GM19452 (cell line): ENCODE results near the gene USP9Y.

Experiments used
- ATAC-seq: cut with Tn5 transposase; IDR thresholded peaks from one replicate; pipeline ENCODE4 v1.9.1; 2021; ENCODE audit not compliant: unreplicated experiment

USP9Y gene

DNA sequence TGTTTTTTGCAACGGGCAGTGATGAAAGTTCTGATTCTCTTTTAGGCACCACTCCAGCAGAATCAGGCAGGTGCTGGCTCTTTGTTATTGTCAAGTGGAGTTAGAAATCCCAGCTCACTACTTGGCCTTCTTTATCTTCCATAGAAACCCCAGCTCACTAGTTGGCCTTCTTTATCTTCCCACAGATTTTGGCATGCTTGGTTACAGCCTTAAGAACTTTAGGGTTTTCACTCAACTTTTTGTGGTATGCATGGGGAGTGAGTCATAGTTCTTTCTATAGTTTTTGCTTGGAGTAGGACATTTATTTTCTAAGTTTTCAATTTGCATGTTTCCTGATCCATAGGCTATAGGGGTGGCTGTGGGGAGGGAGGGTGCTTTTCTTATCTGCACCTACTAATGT, 55.0 kb downstream of the USP9Y start:
- ATAC-seq = no peak

- ATAC-seq = no peak
These were observed 64.9 kb downstream of the USP9Y start for GRCh38 chrY:12765976-12766375.

DNA sequence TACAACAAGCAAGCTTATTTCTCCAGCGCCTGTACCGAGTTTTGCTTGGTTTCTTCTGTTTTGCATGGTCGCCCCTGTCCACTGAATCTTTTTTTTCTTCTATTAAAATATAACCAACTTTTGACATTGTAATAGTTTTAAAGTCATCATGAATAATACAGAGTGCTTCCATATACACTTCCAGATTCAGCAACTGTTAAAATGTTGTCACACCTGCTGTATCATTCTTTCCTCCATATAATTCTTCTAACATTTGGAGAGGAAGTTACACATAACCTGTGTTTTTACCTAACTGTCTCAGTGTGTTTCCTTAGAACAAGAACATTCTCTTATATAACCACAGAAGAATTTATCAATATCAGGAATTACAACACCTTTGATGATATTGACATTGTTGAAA, 83.5 kb downstream of the USP9Y start:
- no peak for ATAC-seq

DNA sequence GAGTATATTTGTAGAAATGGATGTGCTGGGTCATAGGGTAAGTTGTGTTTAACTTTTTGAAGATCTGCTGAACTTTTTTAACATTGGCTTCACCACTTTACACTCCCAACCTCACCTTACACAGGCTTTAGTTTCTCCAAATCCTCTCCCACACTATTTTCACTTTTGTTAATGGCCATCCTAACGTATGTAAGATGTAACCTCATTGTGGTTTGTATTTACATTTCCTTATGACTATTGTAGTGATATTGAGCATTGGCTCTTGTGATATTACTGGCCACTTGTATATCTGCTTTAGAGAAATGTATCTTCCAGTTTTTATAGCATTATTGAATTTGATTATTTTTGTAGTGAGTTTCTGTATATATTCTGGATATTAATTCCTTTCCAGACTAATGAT, 93.0 kb downstream of the USP9Y start:
- no peak for ATAC-seq

GRCh38 chrY:12808046-12808445, 107.0 kb downstream of the USP9Y start:
- no peak for ATAC-seq

- no peak for ATAC-seq
These were observed 108.0 kb downstream of the USP9Y start for GRCh38 chrY:12809034-12809433.

- ATAC-seq = no peak
These were observed 122.4 kb downstream of the USP9Y start for GRCh38 chrY:12823408-12823807.

- no peak for ATAC-seq
These were observed 125.8 kb downstream of the USP9Y start for GRCh38 chrY:12826791-12827190.

DNA sequence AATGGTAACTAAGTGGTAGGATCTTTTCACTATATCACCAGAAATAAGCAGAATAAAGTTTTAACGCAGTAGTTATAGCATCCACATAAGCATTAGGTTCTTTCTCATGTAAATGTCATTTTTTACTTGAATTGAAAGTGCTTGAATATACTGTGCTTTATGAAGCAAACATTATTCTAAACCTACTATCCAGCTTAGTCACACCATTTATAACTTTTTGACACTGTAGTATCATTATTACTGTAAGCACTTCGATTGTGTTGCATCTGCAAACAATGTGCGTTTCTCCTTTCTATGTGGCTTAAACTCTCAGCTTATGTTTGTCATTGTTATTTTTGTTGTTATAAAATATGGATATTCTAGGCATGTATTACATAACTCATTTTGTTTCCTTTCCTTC, 132.3 kb downstream of the USP9Y start:
- no peak for ATAC-seq

GRCh38 chrY:12837550-12837949, 136.5 kb downstream of the USP9Y start:
- ATAC-seq = no peak

GRCh38 chrY:12841368-12841767, 140.3 kb downstream of the USP9Y start:
- ATAC-seq = no peak

GRCh38 chrY:12846793-12847192, 145.8 kb downstream of the USP9Y start:
- no peak for ATAC-seq

DNA sequence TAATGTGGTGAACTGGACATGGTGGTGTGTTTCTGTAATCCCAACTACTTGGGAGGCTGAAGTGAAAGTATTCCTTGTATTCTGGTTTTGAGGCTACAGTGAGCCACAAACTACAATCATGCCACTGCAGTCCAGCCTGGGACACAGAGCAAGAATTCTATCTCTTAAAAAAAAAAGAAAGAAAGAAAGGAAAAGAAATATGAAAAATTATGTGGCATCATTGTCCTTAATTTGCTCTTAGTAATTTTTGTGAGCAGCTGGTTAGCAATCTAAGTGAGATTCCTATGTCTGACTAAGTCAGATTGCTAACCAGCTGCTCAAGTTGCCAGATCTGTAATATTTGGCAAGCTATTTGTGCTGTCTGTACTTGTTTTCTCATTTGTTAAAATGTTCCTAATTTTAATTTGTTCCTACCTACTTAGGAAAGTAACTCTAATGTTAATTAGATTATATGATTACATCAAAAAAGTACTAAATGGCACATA, 154.8 kb downstream of the USP9Y start:
- ATAC-seq = no peak

DNA sequence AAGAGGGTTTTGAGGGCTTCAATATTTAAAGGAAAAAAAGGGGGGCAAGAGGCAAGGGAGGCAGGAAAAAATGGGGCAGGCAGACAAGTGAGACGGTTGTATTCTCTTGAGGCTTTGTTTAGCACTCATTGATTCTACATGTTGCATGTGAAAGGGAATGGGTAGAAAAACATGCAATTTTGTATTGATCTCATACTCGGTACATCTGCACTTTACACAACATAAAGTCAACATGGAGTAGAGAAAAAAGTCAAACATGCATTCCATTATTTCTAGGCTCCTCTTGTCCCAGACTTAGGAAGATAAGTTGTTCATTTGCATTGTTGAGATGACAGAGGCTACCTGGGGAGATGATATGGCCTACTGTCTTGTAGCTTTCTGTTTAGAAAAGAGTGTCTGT, 166.9 kb downstream of the USP9Y start:
- ATAC-seq = no peak

GRCh38 chrY:12896973-12897372, 195.9 kb downstream of the USP9Y start:
- no peak for ATAC-seq

- ATAC-seq = no peak
These were observed 197.6 kb downstream of the USP9Y start for GRCh38 chrY:12898604-12899003.

DNA sequence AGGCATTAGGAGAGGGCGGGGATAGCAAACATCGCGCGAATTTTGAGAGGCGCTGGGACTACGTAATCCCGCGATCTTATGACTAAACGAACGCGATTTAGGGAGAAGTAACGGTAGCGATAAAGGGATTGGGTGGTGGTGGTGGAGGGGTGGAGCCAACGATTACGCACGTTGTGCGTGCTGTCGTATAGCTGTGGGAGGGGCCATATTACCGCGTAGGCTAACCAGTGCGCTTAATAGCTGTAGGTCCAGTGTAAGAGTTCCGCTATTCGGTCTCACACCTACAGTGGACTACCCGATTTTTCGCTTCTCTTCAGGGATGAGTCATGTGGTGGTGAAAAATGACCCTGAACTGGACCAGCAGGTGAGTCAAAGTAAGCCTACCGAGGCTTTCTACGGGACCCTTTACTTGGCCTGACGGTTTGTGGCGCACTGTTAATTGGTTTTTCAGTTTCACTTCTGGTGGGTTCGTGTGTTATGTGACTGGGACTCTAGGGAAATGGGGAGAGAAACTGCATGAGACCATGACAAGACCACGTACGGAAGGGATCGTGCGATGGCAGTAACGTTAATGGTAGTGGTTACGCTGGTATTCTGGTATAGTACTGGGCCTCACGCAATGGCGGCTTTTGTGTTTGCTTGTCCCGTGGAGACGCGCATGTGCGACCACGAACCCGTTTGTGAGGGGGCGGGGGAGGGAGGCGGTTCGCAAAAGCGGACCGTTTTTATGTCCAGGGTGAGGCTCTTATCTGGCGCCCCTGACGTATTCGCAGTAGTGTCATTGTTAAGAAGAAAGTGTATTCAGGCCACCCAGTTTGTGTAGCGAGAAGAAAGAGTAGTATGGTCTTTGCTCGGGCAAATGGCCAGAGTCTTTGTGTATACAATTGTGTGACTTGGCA, 203.8 kb downstream of the USP9Y start, which contains the start of gene DDX3Y:
Gene DDX3Y (plus strand): TSS at position 251 of the 899 bp plus-strand sequence. CDS start 69 bp downstream, at position 320.
- ATAC-seq = peak; percentile 83

DNA sequence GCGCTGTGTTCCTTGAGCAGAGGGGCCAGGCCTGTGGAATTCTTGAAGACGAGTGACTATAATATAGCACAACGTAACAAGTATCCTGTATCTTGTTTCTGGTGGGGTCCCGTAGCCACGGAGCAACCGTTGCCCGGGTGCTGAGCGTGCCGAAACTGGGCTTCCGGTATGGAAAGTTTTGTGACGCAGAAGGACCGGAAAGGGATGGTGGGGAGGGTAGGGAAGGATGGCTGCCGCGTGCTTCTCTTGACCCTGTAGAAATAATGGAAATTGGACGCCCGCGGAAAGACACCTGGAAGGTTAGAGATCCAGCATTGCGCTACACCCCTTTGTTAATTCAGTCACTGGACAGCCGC, 204.5 kb downstream of the USP9Y start:
- peak; percentile 44 for ATAC-seq

- no peak for ATAC-seq
These were observed 204.9 kb downstream of the USP9Y start for GRCh38 chrY:12905895-12906294.
